H1 (cell line): ENCODE data around the gene EXOC6. TPM values are rescaled to one million over a fixed set of nuclear protein-coding genes. Genes with fewer than 3 reads are reported as not detected.

Source experiments
- CTCF ChIA-PET: fragments of 300-600 bp; sonication (Branson Sonifier 250); formaldehyde crosslinking; loops from one replicate; lab custom pipeline; 2021; ENCODE audit not compliant: partially characterized antibody; lab: Charles Lee
- POLR2A ChIA-PET: fragments of 300-600 bp; sonication (Branson Sonifier 250); formaldehyde crosslinking; loops from one replicate; lab custom pipeline; 2021; ENCODE audit warnings: inconsistent platforms; ENCODE audit not compliant: partially characterized antibody; lab: Charles Lee
- DNase-seq, 2 experiments: peaks; one replicate each; pipeline versions ENCODE4 v3.0.0 to v3.0.0-alpha.2; 2010 to 2022; ENCODE audit warnings: low spot score in 2 of 2, low read depth in 1 of 2, mixed read lengths in 1 of 2
- FAIRE-seq: peaks from 2 replicates; lab custom pipeline; 2011; peaks lifted over from hg19 to GRCh38; lab: Jason Lieb, UNC
- H2AFZ ChIP-seq: 2 replicates; pipeline ENCODE4 v1.8.1; 2012; ENCODE audit warnings: low read length, inconsistent platforms
- H2AK5ac ChIP-seq: 2 replicates; pipeline ENCODE4 v1.6.1; 2013; ENCODE audit warnings: low read depth, low read length
- H2BK120ac ChIP-seq: replicated peaks from 2 replicates; pipeline ENCODE3; 2013; ENCODE audit warnings: low read depth, low read length, inconsistent platforms
- H2BK12ac ChIP-seq: 2 replicates; pipeline ENCODE4 v1.6.1; 2013; ENCODE audit warnings: low read depth, low read length
- H2BK15ac ChIP-seq: 2 replicates; pipeline ENCODE4 v1.6.1; 2013; ENCODE audit warnings: low read length
- H2BK20ac ChIP-seq: 2 replicates; pipeline ENCODE4 v1.6.1; 2013; ENCODE audit warnings: low read length
- H2BK5ac ChIP-seq: 2 replicates; pipeline ENCODE4 v1.6.1; 2013; ENCODE audit warnings: low read depth, low read length
- H3K14ac ChIP-seq: 2 replicates; pipeline ENCODE4 v1.6.1; 2013; ENCODE audit warnings: inconsistent platforms; ENCODE audit not compliant: insufficient read length
- H3K18ac ChIP-seq: 2 replicates; pipeline ENCODE4 v1.6.1; 2013; ENCODE audit warnings: low read length; ENCODE audit errors: extremely low read depth
- H3K23ac ChIP-seq: 2 replicates; pipeline ENCODE4 v1.6.1; 2013; ENCODE audit warnings: inconsistent platforms; ENCODE audit not compliant: insufficient read length
- H3K23me2 ChIP-seq: 2 replicates; pipeline ENCODE4 v1.6.1; 2013; ENCODE audit warnings: low read depth, low read length
- H3K27ac ChIP-seq: 2 replicates; pipeline ENCODE4 v1.6.1; 2011; ENCODE audit warnings: low read depth, low read length, inconsistent platforms
- H3K27me3 ChIP-seq, 4 experiments: replicated peaks in 1 of 4; 1 replicate in 1 of 4; 2 replicates in 3 of 4; pipeline versions ENCODE4 v1.6.1 to v1.8.1; 2011 to 2013; ENCODE audit warnings: low read length in 3 of 4, mild to moderate bottlenecking in 3 of 4, inconsistent platforms in 2 of 4, mixed read lengths in 2 of 4, moderate library complexity in 1 of 4; ENCODE audit not compliant: control insufficient read depth in 3 of 4, insufficient read depth in 3 of 4; ENCODE audit errors: extremely low read depth in 1 of 4
- H3K36me3 ChIP-seq, 4 experiments: 2 replicates each; pipeline versions ENCODE4 v1.6.1 to v1.8.1; 2011 to 2013; ENCODE audit warnings: mild to moderate bottlenecking in 4 of 4, low read length in 3 of 4, moderate library complexity in 2 of 4, control low read depth in 1 of 4, inconsistent platforms in 1 of 4; ENCODE audit not compliant: insufficient read depth in 4 of 4, control insufficient read depth in 2 of 4
- H3K4ac ChIP-seq: replicated peaks from 2 replicates; pipeline ENCODE3; 2013; ENCODE audit warnings: low read length, low read depth, mixed read lengths, inconsistent platforms; ENCODE audit not compliant: insufficient read length
- H3K4me1 ChIP-seq, 4 experiments: replicated peaks in 1 of 4; 1 replicate in 1 of 4; 2 replicates in 3 of 4; pipeline versions ENCODE4 v1.6.1 to v1.8.1; 2011 to 2013; ENCODE audit warnings: low read length in 3 of 4, inconsistent platforms in 2 of 4, mixed read lengths in 1 of 4; ENCODE audit not compliant: insufficient read depth in 4 of 4, control insufficient read depth in 3 of 4
- H3K4me2 ChIP-seq, 2 experiments: 2 replicates each; pipeline versions ENCODE4 v1.6.1 to v1.8.1; 2011 to 2013; ENCODE audit warnings: low read depth in 2 of 2, low read length in 2 of 2, control low read depth in 1 of 2, inconsistent platforms in 1 of 2, mild to moderate bottlenecking in 1 of 2; ENCODE audit not compliant: insufficient read depth in 1 of 2
- H3K4me3 ChIP-seq, 4 experiments: fragments of 200-600, 300-600 bp in 1 of 4; sonication (generic), shearing (Covaris generic), sonication (Bioruptor Twin) in 1 of 4; 2 replicates each; pipeline versions ENCODE4 v1.5.1 to v1.8.1; 2011 to 2016; ENCODE audit warnings: low read length in 4 of 4, low read depth in 3 of 4, control low read depth in 2 of 4, inconsistent platforms in 2 of 4, mild to moderate bottlenecking in 2 of 4, mixed read lengths in 1 of 4, moderate library complexity in 1 of 4; ENCODE audit not compliant: insufficient read depth in 2 of 4; ENCODE audit errors: extremely low read depth in 1 of 4
- H3K56ac ChIP-seq: replicated peaks from 2 replicates; pipeline ENCODE3; 2013; ENCODE audit warnings: low read depth, mild to moderate bottlenecking, mixed read lengths, low read length, inconsistent platforms; ENCODE audit not compliant: insufficient read length
- H3K79me1 ChIP-seq: 2 replicates; pipeline ENCODE4 v1.6.1; 2013; ENCODE audit warnings: low read depth, low read length, control low read depth
- H3K79me2 ChIP-seq, 2 experiments: 2 replicates each; pipeline versions ENCODE4 v1.6.1 to v1.8.1; 2012 to 2013; ENCODE audit warnings: low read length in 2 of 2, mild to moderate bottlenecking in 2 of 2, inconsistent platforms in 1 of 2; ENCODE audit not compliant: insufficient read depth in 2 of 2, control insufficient read depth in 1 of 2
- H3K9ac ChIP-seq, 4 experiments: replicated peaks in 1 of 4; 1 replicate in 1 of 4; 2 replicates in 3 of 4; pipeline versions ENCODE4 v1.6.1 to v1.8.1; 2011 to 2013; ENCODE audit warnings: low read depth in 3 of 4, low read length in 3 of 4, control low read depth in 2 of 4, mild to moderate bottlenecking in 2 of 4, moderate library complexity in 2 of 4, inconsistent platforms in 1 of 4; ENCODE audit errors: extremely low read depth in 1 of 4
- H3K9me3 ChIP-seq, 2 experiments: 2 replicates each; pipeline versions ENCODE4 v1.6.1 to v1.8.1; 2012 to 2013; ENCODE audit warnings: mild to moderate bottlenecking in 2 of 2, moderate library complexity in 2 of 2, control low read depth in 1 of 2, inconsistent platforms in 1 of 2, low read depth in 1 of 2, low read length in 1 of 2, mixed read lengths in 1 of 2; ENCODE audit not compliant: insufficient read depth in 2 of 2
- H4K20me1 ChIP-seq, 2 experiments: replicated peaks in 1 of 2; 2 replicates each; pipeline versions ENCODE3 to v1.8.1; 2011 to 2013; ENCODE audit warnings: inconsistent platforms in 2 of 2, low read length in 2 of 2, mild to moderate bottlenecking in 1 of 2; ENCODE audit not compliant: insufficient read depth in 2 of 2, control insufficient read depth in 1 of 2
- H4K5ac ChIP-seq: 2 replicates; pipeline ENCODE4 v1.6.1; 2013; ENCODE audit warnings: low read length, low read depth, mixed read lengths, inconsistent platforms; ENCODE audit not compliant: insufficient read length
- H4K8ac ChIP-seq: 2 replicates; pipeline ENCODE4 v1.8.0; 2013; ENCODE audit warnings: mild to moderate bottlenecking, moderate library complexity, low read length, inconsistent platforms; ENCODE audit not compliant: insufficient read depth; ENCODE audit errors: extremely low read depth
- H4K91ac ChIP-seq: replicated peaks from 2 replicates; pipeline ENCODE3; 2013; ENCODE audit warnings: low read length, mixed read lengths, inconsistent platforms; ENCODE audit not compliant: insufficient read length
- FOSL1 ChIP-seq: IDR thresholded peaks from 2 replicates; pipeline ENCODE4 v1.6.1; 2011; ENCODE audit warnings: mild to moderate bottlenecking, low read depth, low read length, moderate library complexity; ENCODE audit not compliant: insufficient read depth
- GABPA ChIP-seq: IDR thresholded peaks from 2 replicates; pipeline ENCODE4 v1.6.1; 2011; ENCODE audit warnings: mild to moderate bottlenecking, low read length, moderate library complexity, borderline replicate concordance; ENCODE audit not compliant: insufficient read depth
- JUND ChIP-seq: IDR thresholded peaks from 2 replicates; pipeline ENCODE4 v1.6.1; 2011; ENCODE audit warnings: mild to moderate bottlenecking, improper control_type of control experiment, low read length
- MAFK ChIP-seq: IDR thresholded peaks from 2 replicates; pipeline ENCODE4 v1.6.1; 2012; ENCODE audit warnings: low read depth, mild to moderate bottlenecking, improper control_type of control experiment, low read length
- SAP30 ChIP-seq: fragments of 300-600 bp; sonication (generic); IDR thresholded peaks from 2 replicates; pipeline ENCODE4 v1.7.1; 2012; ENCODE audit warnings: low read length, moderate library complexity, mild to moderate bottlenecking, inconsistent platforms; ENCODE audit not compliant: insufficient read depth, insufficient replicate concordance
- TBP ChIP-seq: IDR thresholded peaks from 2 replicates; pipeline ENCODE4 v1.6.1; 2011; ENCODE audit warnings: low read depth, low read length, improper control_type of control experiment
- WGBS, 2 experiments: shearing (Covaris generic) in 1 of 2; methylation state at CpG; one replicate each; pipeline versions ENCODE4 v1.1.6 to v1.1.7; 2013 to 2015; ENCODE audit warnings: low lambda C conversion rate in 2 of 2, mixed read lengths in 2 of 2, inconsistent platforms in 1 of 2, low coverage in 1 of 2, missing lambda C conversion rate in 1 of 2; ENCODE audit not compliant: insufficient replicate concordance in 2 of 2, insufficient coverage in 1 of 2, insufficient read length in 1 of 2; ENCODE audit errors: extremely low coverage in 1 of 2, missing lambda C conversion rate in 1 of 2; 5-methylcytosine and 5-hydroxymethylcytosine counted together
- polyA plus RNA-seq, 7 experiments: library from polyadenylated mRNA; depleted of rRNA in 3 of 7; stranded (reverse) in 5 of 7; unstranded in 2 of 7; fragments of >200 nt in 5 of 7; fragments of 200-250 nt in 2 of 7; gene quantifications; 1 replicate in 5 of 7; 2 replicates in 1 of 7; 4 replicates in 1 of 7; pipeline versions ENCODE4 v1.2.1 to v1.2.3, GENCODE V29; 2011 to 2013; ENCODE audit warnings: missing spikeins in 2 of 7, mixed read lengths in 2 of 7
- total RNA-seq: library from RNA; stranded (reverse); fragmentation: NEBNext Ultra II Directional; extraction: Animal tissue kit (Norgen Biotek cat#: 25700); gene quantifications from 2 replicates; pipeline ENCODE4 v1.2.1, GENCODE V29; 2021

Gene EXOC6
- total and polyA plus RNA-seq, 2 of the 8 experiments (the other 6 are each of a cell fraction or from before 2014, with no cell fraction given), result 1.7 to 4.5 TPM

DNA sequence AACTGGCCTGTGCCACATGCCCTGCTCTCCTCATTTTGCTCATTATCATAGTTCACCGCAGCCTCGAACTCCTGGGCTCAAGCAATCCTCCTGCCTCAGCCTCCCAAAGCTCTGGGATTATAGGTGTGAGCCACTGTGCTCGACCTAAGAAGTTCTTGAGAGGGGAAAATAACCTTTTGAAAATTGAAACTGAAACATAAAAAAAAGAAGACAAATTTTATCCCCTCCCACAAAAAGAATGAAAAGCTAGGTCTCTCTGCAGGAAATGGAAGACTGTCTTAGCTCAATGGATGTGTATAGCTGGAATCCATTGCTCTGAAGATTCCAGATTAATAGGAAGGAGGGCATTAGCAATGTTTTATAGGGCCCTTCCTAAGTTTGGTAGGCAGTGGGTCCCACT lies 2.0 kb upstream of the EXOC6 start:
- CTCF ChIA-PET, result interaction anchor here (0.6 to 9.2 kb wide), 4 partner anchors 10 to 104 kb away, joined by 3 to 86 read pairs (median 6); no protein-coding TSS in a partner anchor
- DNase-seq (no peak), FAIRE-seq (no peak)
- Histone ChIP-seq H4K8ac (no peak overlapping the region), H2BK20ac (no peak overlapping the region), H3K18ac (no peak overlapping the region), H4K5ac (no peak overlapping the region), H2AK5ac (no peak overlapping the region), H3K9ac (no peak overlapping the region), H3K27ac (no peak overlapping the region), H3K23ac (no peak overlapping the region), H3K4me1 (peaks cover 0 to 2% (median 0%) of the 10 kb centered on the region in 4 experiments; a peak in 2 of 7 replicates), H3K36me3 (no peaks in the 10 kb centered on the region), H2BK5ac (no peak overlapping the region), H3K4me2 (no peak overlapping the region), H3K4ac (no peak overlapping the region), H2AFZ (no peak overlapping the region), H3K27me3 (peaks cover 3 to 28% (median 14%) of the 10 kb centered on the region in 4 experiments), H2BK12ac (no peak overlapping the region), H3K14ac (no peak overlapping the region), H4K91ac (no peak overlapping the region), H2BK15ac (no peak overlapping the region), H3K4me3 (no peak overlapping the region), H2BK120ac (no peak overlapping the region), H3K56ac (no peak overlapping the region), H4K20me1 (peaks cover 0 to 3% of the 10 kb centered on the region in 2 experiments), H3K23me2 (peaks cover 8% of the 10 kb centered on the region; the same call in 1 of the 2 replicates), H3K9me3 (no peaks in the 10 kb centered on the region; a peak in 1 of 4 replicates), H3K79me1 (no peaks in the 10 kb centered on the region), H3K79me2 (no peaks in the 10 kb centered on the region)
- no peak for TF ChIP-seq JUND
- no peak for TF ChIP-seq FOSL1
- no peak for TF ChIP-seq SAP30
- no peak for TF ChIP-seq MAFK
- no peak for TF ChIP-seq GABPA
- no peak for TF ChIP-seq TBP
- WGBS, 2 experiments, result 94% methylated on average over 3 of the region's 3 CpGs; no CpG with 5 or more reads in 1 of the 2 experiments
- POLR2A ChIA-PET, result interaction anchor here (0.6 kb wide), 1 partner anchor 33 kb away, joined by 4 read pairs; no protein-coding TSS in a partner anchor
